Fibroblast of the aortic adventitia (primary cell): ENCODE results near the gene NELL1. TPM values are rescaled to one million over a fixed set of nuclear protein-coding genes. Genes with fewer than 3 reads are reported as not detected.

Experiments used
- DNase-seq: peaks from one replicate; pipeline ENCODE4 v3.0.0-alpha.2; 2010; ENCODE audit warnings: low read depth
- H3K4me3 ChIP-seq: 2 replicates; pipeline ENCODE4 v1.5.1; 2011; ENCODE audit warnings: low read depth, mild to moderate bottlenecking, control low read depth, low read length, moderate library complexity
- total RNA-seq: library from RNA; depleted of rRNA; stranded (reverse); fragments of >200 nt; gene quantifications from 2 replicates; pipeline ENCODE4 v1.2.3, GENCODE V29; 2012; ENCODE audit warnings: low replicate concordance
- TF ChIP-seq, protein P1 (sequence below): IDR thresholded peaks from 2 replicates; pipeline ENCODE4 v1.5.1; 2011; ENCODE audit warnings: mild to moderate bottlenecking, low read length, control low read depth, inconsistent platforms; ENCODE audit not compliant: insufficient read depth

Gene NELL1
- total RNA-seq, 1 donor, result not detected

DNA sequence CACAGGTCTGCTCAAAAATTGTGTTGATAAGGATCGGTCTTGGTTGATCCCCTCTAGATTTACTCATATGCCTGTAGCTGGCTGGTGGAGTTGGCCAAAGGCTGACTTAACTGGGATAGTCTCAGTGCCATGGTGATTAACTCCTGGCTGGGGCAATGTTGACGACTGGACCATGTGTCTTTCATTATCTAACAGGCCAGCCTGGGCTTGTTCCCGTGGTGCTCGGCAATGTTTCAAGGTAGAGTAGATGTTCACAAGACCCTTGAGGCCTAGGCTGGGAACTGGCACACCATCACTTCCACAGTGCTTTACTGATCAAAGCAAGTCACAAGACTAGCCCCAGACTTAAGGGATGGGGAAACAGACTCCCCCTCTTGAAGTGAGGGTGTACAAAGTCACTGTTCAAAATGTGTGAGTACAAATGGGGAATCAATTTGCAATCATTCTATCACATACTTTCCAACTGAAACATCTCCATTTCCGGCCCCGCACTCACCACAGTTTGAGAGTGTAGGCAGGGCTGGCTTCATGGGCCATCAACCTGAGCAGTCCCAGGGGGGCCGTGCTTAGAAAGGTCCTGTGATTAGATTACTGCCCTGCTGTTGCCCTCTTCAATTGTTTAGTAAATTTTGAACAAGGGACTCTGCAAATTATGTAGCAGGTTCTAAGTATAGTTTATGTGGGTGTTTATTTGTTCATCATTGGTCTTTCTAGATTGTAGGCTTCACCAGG, 240.8 kb downstream of the NELL1 start:
- TF ChIP-seq, protein P1, sequence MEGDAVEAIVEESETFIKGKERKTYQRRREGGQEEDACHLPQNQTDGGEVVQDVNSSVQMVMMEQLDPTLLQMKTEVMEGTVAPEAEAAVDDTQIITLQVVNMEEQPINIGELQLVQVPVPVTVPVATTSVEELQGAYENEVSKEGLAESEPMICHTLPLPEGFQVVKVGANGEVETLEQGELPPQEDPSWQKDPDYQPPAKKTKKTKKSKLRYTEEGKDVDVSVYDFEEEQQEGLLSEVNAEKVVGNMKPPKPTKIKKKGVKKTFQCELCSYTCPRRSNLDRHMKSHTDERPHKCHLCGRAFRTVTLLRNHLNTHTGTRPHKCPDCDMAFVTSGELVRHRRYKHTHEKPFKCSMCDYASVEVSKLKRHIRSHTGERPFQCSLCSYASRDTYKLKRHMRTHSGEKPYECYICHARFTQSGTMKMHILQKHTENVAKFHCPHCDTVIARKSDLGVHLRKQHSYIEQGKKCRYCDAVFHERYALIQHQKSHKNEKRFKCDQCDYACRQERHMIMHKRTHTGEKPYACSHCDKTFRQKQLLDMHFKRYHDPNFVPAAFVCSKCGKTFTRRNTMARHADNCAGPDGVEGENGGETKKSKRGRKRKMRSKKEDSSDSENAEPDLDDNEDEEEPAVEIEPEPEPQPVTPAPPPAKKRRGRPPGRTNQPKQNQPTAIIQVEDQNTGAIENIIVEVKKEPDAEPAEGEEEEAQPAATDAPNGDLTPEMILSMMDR, result no peak
- H3K4me3 ChIP-seq, result no peak overlapping the region
- no peak for DNase-seq

DNA sequence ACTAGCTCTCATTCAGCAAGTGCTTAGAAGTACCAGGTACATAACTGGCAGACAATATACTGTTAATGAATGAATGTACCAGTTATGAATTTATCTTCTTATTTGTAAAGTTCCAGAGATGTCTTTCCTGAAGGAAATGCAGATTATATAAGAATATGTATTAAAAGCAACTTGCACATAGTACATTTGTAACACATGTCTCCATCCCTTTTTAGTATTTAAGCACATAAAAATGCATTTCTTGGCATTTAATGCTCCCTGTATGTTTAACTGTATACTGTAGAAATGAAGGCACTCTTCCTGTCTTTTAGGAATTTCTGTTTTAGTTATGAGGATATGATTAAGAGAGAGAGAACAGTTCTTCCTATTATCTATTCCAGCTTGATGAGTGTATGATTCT, 241.3 kb downstream of the NELL1 start:
- TF ChIP-seq, protein P1, result no peak
- DNase-seq, result no peak
- H3K4me3 ChIP-seq, result no peak overlapping the region

DNA sequence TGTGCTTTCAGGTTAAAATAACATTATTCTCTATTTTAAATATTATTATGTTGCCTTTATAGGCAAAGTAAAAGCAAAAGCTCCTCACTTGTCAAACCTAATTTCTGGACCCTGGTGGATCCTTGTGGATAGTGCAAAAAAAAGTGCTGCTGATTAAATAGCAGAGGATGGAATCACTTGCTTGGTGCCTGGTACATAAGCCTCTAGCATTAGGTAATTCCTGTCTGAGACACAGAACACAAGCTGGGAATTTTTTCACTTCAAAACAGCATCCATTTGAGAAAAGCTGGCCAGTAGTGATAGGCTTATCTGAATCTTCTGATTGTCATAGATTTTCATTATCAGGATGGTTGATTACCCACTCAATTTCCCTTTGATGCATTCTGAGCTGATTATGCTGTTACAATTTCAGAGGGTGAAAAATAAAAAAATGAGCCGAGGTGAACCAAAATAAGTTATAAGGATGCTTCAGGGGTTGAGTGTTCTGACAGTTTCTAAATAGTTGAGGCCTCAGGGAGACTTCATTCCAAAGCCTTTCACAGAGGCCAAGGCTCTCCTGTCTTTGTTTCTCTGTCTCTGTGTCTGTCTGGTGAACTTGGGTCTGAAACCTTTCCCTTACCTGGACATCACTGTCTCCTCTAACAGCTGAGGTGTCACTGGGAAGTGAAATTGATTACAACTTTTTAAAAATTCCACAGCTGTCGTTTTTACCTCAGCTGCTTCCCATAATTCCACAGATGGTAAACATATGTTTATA, 242.9 kb downstream of the NELL1 start:
- TF ChIP-seq, protein P1, result no peak
- no peak overlapping the region for H3K4me3 ChIP-seq
- DNase-seq, result no peak

DNA sequence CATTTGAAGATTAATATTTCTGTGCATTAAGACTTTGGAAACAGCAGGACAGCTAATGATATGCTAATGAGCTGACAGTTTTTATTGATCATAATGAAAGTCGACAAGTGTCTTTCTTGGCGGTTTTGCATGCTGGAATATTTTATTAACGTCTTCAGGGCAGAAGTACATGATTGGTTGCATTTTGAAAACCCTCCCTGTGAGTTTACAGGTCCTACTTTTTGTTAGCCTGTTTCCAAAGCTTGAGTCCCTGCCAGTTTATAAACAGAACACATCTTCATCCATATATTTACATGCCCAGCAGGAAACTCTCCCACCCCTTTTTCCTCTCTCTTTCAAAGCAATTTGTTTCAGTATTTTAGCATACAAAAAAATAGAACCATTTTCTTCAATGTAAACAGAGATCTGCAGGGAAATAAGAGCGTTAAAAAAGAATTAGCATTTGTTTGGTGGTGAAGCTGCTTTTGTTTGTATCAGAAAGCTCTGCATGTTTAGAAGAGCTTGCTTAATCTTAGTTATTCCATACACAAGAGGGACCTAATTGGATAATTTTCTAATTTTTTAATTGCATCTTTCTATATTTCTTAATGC, 243.6 kb downstream of the NELL1 start:
- no peak for DNase-seq
- no peak overlapping the region for H3K4me3 ChIP-seq
- TF ChIP-seq, protein P1, result no peak

DNA sequence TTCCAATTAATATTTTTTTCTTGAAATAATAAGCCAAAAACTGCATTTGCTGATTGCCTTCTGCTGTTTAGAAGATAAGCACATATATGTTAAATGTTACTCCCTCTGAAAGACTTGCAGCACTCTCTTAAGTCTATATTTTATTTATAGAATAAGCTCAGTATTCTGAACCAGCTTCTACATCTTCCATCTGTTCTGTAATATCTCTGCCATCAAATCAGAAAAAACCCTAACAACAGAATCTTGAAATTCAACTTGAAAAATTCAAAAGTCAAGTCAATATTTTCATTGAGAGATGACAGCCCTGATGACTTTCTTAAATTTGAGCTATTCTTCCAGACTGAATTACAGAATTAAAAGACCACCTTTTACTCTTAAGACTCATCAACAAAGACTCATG, 247.9 kb downstream of the NELL1 start:
- H3K4me3 ChIP-seq, result no peak overlapping the region
- DNase-seq, result no peak
- TF ChIP-seq, protein P1, result no peak

DNA sequence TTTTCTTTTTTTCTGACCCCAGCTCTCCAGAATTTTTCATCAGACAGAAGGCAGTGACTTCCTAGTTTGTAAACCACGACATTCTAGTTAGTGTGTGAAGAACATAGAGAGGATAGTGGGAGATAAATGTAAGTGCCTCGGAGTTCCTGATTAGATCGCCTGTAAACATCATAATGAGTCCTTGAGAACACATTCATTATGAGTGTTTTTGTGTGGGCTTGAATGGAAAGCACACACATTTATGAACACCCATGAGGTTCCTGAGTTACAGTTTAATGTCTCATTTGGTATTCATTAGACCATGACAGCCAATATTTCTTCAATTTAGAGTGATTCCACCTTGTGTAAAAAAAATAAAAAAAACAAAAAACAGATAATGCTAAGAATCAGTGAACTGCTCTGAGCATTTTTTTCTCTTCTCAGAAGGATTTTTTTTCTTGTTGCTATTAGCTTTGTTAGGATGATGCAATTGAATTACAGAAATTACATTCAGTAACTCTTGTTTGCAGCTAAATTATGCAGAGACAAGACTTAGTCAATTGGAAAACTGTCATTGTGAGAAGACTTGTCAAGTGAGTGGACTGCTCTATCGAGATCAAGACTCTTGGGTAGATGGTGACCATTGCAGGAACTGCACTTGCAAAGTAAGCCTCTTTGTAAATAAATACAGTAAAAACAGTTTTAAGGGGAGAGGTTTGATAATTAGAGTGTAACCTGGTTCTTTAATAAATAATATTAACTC, 257.6 kb downstream of the NELL1 start:
- TF ChIP-seq, protein P1, result no peak
- DNase-seq, result no peak
- H3K4me3 ChIP-seq, result no peak overlapping the region
